Adrenal gland (tissue), 5 donors: Measurements from ENCODE around the gene PTGFR.

Experiments used
- POLR2A ChIP-seq, 2 donors: fragments of 450-650 bp; IDR thresholded peaks; one replicate each; pipeline ENCODE4 v1.6.1; 2017; ENCODE audit warnings: antibody characterized with exemption in 2 of 2, mild to moderate bottlenecking in 2 of 2, moderate library complexity in 1 of 2
- TF ChIP-seq, protein P1 (sequence below), 6 experiments: fragments of 450-650 bp in 4 of 6; fragments of 200-600 bp in 2 of 6; sonication (generic) in 1 of 6; IDR thresholded peaks; 1 replicate in 5 of 6; 2 replicates in 1 of 6; pipeline versions ENCODE4 v1.5.1 to v1.8.0; 2016 to 2021; ENCODE audit warnings: antibody characterized with exemption in 6 of 6, mild to moderate bottlenecking in 2 of 6, moderate library complexity in 1 of 6
- donor health status: DM: no; HTN: no; CAD: no.

DNA sequence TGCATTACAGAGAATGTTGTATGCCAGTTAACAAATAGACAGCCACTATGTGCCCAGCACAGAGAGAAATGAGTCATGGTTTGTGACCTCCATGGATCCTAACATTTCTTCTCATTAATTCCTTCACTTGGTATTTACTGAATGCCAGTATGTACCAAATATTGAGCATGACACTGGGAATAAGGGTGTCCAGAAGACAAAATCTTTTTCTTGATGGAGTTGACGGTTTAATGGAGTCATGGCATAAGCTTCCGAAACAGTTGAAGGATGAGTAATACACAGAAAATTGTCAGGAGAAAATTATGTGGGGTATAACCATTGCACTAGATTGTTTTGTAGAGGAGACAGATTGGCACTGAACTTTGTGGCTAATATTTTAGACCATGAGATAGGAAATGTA, 36.9 kb downstream of the PTGFR start:
- no peak for TF ChIP-seq POLR2A (IDR thresholded peaks at IDR 0.05)
- TF ChIP-seq, protein P1, sequence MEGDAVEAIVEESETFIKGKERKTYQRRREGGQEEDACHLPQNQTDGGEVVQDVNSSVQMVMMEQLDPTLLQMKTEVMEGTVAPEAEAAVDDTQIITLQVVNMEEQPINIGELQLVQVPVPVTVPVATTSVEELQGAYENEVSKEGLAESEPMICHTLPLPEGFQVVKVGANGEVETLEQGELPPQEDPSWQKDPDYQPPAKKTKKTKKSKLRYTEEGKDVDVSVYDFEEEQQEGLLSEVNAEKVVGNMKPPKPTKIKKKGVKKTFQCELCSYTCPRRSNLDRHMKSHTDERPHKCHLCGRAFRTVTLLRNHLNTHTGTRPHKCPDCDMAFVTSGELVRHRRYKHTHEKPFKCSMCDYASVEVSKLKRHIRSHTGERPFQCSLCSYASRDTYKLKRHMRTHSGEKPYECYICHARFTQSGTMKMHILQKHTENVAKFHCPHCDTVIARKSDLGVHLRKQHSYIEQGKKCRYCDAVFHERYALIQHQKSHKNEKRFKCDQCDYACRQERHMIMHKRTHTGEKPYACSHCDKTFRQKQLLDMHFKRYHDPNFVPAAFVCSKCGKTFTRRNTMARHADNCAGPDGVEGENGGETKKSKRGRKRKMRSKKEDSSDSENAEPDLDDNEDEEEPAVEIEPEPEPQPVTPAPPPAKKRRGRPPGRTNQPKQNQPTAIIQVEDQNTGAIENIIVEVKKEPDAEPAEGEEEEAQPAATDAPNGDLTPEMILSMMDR (IDR thresholded peaks at IDR 0.05) = no peak
